K562 (cell line): Measurements from ENCODE around the gene EPB41L4B. TPM values are rescaled to one million over a fixed set of nuclear protein-coding genes. Genes with fewer than 3 reads are reported as not detected.

ENCODE experiments used
- ATAC-seq: fragments of 200-7000 bp; cut with Tn5 transposase; 3 replicates; pipeline ENCODE4 v1.9.1; 2020; ENCODE audit warnings: moderate library complexity
- BruUV-seq: library from RNA; stranded (reverse); fragments of 400-500 nt; replicated peaks from 2 replicates; lab custom pipeline; 2021; lab: Mats Ljungman, UMichigan
- CTCF ChIA-PET: fragments of 300-600 bp; formaldehyde crosslinking; extraction: SDS; loops from one replicate; lab custom pipeline; 2021; ENCODE audit warnings: low intra/inter-chr PET ratio; lab: Yijun Ruan, JAX
- POLR2A ChIA-PET: fragments of 300-600, 350-650 bp; sonication (Branson Sonifier 250); formaldehyde crosslinking; extraction: SDS; loops from one replicate; lab custom pipeline; 2021; ENCODE audit warnings: antibody characterized with exemption, inconsistent platforms; lab: Yijun Ruan, JAX
- DNase-seq, 4 experiments: peaks; one replicate each; pipeline versions ENCODE4 v3.0.0 to v3.0.0-alpha.2; 2011 to 2018; ENCODE audit warnings: low spot score in 3 of 4, mixed read lengths in 3 of 4; ENCODE audit errors: extremely low read depth in 1 of 4
- FAIRE-seq: peaks from 2 replicates; lab custom pipeline; 2011; peaks lifted over from hg19 to GRCh38; lab: Jason Lieb, UNC
- H2AFZ ChIP-seq: 2 replicates; pipeline ENCODE4 v1.6.0; 2011; ENCODE audit warnings: low read depth, low read length, control low read depth, inconsistent platforms
- H3K27ac ChIP-seq: fragments of 200-600 bp; 3 replicates; pipeline ENCODE4 v1.8.0; 2011; ENCODE audit warnings: low read depth, mild to moderate bottlenecking, control low read depth, inconsistent platforms, low read length, moderate library complexity, mixed read lengths; ENCODE audit errors: extremely low read depth
- H3K27me3 ChIP-seq, 2 experiments: fragments of 300-600 bp in 1 of 2; 2 replicates in 1 of 2; 3 replicates in 1 of 2; pipeline versions ENCODE4 v1.6.0 to v1.8.0; 2011; ENCODE audit warnings: inconsistent platforms in 2 of 2, low read length in 2 of 2, mild to moderate bottlenecking in 1 of 2, mixed read lengths in 1 of 2, moderate library complexity in 1 of 2; ENCODE audit not compliant: control insufficient read depth in 2 of 2, insufficient read depth in 2 of 2
- H3K36me3 ChIP-seq: fragments of 300-600 bp; 3 replicates; pipeline ENCODE4 v1.8.0; 2011; ENCODE audit warnings: mild to moderate bottlenecking, low read length, inconsistent platforms; ENCODE audit not compliant: control insufficient read depth, insufficient read depth
- H3K4me1 ChIP-seq, 2 experiments: fragments of 200-600 bp in 1 of 2; replicated peaks in 1 of 2; 2 replicates in 1 of 2; 3 replicates in 1 of 2; pipeline versions ENCODE4 v1.5.1 to v1.8.0; 2011; ENCODE audit warnings: inconsistent platforms in 2 of 2, low read length in 2 of 2, mild to moderate bottlenecking in 1 of 2, mixed read lengths in 1 of 2, moderate library complexity in 1 of 2; ENCODE audit not compliant: control insufficient read depth in 2 of 2, insufficient read depth in 2 of 2
- H3K4me2 ChIP-seq: 2 replicates; pipeline ENCODE4 v1.6.1; 2011; ENCODE audit warnings: low read length, control low read depth, inconsistent platforms, mixed read lengths; ENCODE audit not compliant: insufficient read depth
- H3K4me3 ChIP-seq: fragments of 200-600 bp; sonication (generic), shearing (Covaris generic); 2 replicates; pipeline ENCODE4 v1.5.1; 2016; ENCODE audit warnings: control low read depth, inconsistent platforms
- H3K79me2 ChIP-seq: fragments of 200-600 bp; 3 replicates; pipeline ENCODE4 v1.8.0; 2011; ENCODE audit warnings: low read length, inconsistent platforms; ENCODE audit not compliant: control insufficient read depth, insufficient read depth
- H3K9ac ChIP-seq, 2 experiments: 2 replicates each; pipeline versions ENCODE4 v1.6.0 to v1.6.1; 2011; ENCODE audit warnings: low read depth in 2 of 2, low read length in 2 of 2, control low read depth in 1 of 2, inconsistent platforms in 1 of 2, mild to moderate bottlenecking in 1 of 2, mixed read lengths in 1 of 2; ENCODE audit not compliant: insufficient read depth in 1 of 2
- H3K9me1 ChIP-seq: one replicate; pipeline ENCODE4 v1.6.0; 2011; ENCODE audit warnings: inconsistent platforms, mild to moderate bottlenecking, low read length, moderate library complexity; ENCODE audit not compliant: control insufficient read depth, insufficient read depth
- H3K9me3 ChIP-seq: replicated peaks from 2 replicates; pipeline ENCODE4 v1.5.1; 2011; ENCODE audit warnings: low read depth, low read length, inconsistent platforms; ENCODE audit not compliant: control insufficient read depth, insufficient read depth
- H4K20me1 ChIP-seq: replicated peaks from 2 replicates; pipeline ENCODE4 v1.6.1; 2011; ENCODE audit warnings: low read length, inconsistent platforms, mixed read lengths; ENCODE audit not compliant: control insufficient read depth, insufficient read depth
- CBX3 ChIP-seq, 2 experiments: IDR thresholded peaks; 1 replicate in 1 of 2; 2 replicates in 1 of 2; pipeline ENCODE4 v1.6.1; 2012; ENCODE audit warnings: inconsistent platforms in 2 of 2, low read length in 2 of 2, borderline replicate concordance in 1 of 2, control low read depth in 1 of 2
- CREBBP ChIP-seq: IDR thresholded peaks from one replicate; pipeline ENCODE4 v1.6.1; 2012; ENCODE audit warnings: low read depth, mild to moderate bottlenecking, control low read depth, inconsistent platforms, low read length
- HDAC2 ChIP-seq: fragments of 450-650 bp; IDR thresholded peaks from 2 replicates; pipeline ENCODE4 v1.6.1; 2016; ENCODE audit warnings: mild to moderate bottlenecking
- HLTF ChIP-seq: fragments of 450-650 bp; IDR thresholded peaks from 2 replicates; pipeline ENCODE4 v1.6.1; 2016
- HNRNPLL ChIP-seq: fragments of 200-400 bp; formaldehyde crosslinking; IDR thresholded peaks from 2 replicates; pipeline ENCODE4 v1.6.1; 2017; ENCODE audit warnings: low read length, low read depth, mild to moderate bottlenecking; ENCODE audit not compliant: poor library complexity, severe bottlenecking
- MIER1 ChIP-seq: fragments of 450-650 bp; IDR thresholded peaks from 2 replicates; pipeline ENCODE4 v1.6.1; 2016; ENCODE audit warnings: antibody characterized with exemption, mild to moderate bottlenecking, low read depth
- MXI1 ChIP-seq: IDR thresholded peaks from 2 replicates; pipeline ENCODE4 v1.6.1; 2011; ENCODE audit warnings: low read depth, mild to moderate bottlenecking, improper control_type of control experiment, low read length
- NCOA2 ChIP-seq, 2 experiments: fragments of 450-650 bp; IDR thresholded peaks; 2 replicates each; pipeline ENCODE4 v1.6.1; 2018; ENCODE audit warnings: mild to moderate bottlenecking in 2 of 2, moderate library complexity in 1 of 2; ENCODE audit not compliant: partially characterized antibody in 2 of 2
- POLR2B ChIP-seq: fragments of 450-650 bp; IDR thresholded peaks from 2 replicates; pipeline ENCODE4 v1.6.1; 2018; ENCODE audit warnings: low read depth; ENCODE audit not compliant: partially characterized antibody
- SIN3A ChIP-seq, 2 experiments: fragments of 150-350 bp in 1 of 2; IDR thresholded peaks; 2 replicates each; pipeline ENCODE4 v1.6.1; 2011 to 2016; ENCODE audit warnings: borderline replicate concordance in 2 of 2, low read depth in 2 of 2, low read length in 2 of 2, mild to moderate bottlenecking in 2 of 2, moderate library complexity in 2 of 2; ENCODE audit not compliant: control insufficient read depth in 1 of 2
- TBP ChIP-seq: optimal IDR thresholded peaks from 2 replicates; pipeline ENCODE3; 2011; ENCODE audit warnings: low read depth, low read length, improper control_type of control experiment
- ZNF140 ChIP-seq: fragments of 250-450 bp; sonication (Bioruptor Pico); IDR thresholded peaks from 2 replicates; pipeline ENCODE4 v1.8.0; 2021; ENCODE audit warnings: moderate library complexity, mild to moderate bottlenecking, inconsistent platforms
- ZNF583 ChIP-seq: fragments of 250-450 bp; sonication (Bioruptor Pico); IDR thresholded peaks from 2 replicates; pipeline ENCODE4 v1.4.0; 2020
- WGBS: fragments of 100-300 bp; shearing (Covaris generic); methylation state at CpG from one replicate; pipeline ENCODE4 v1.1.6; 2016; ENCODE audit warnings: low coverage, mixed read lengths; ENCODE audit not compliant: insufficient coverage; ENCODE audit errors: missing lambda C conversion rate; 5-methylcytosine and 5-hydroxymethylcytosine counted together
- in situ Hi-C: fragments of 300-500 bp; cut with MboI; formaldehyde crosslinking; loops from 4 replicates; pipeline ENCODE4 v1.15.0; 2018; ENCODE audit warnings: inconsistent platforms, mixed read lengths
- intact Hi-C: fragments of 100-400 bp; cut with micrococcal nuclease; formaldehyde crosslinking; loops from 2 replicates; pipeline ENCODE4 v1.14.2; 2022
- polyA plus RNA-seq, 8 experiments: library from polyadenylated mRNA; depleted of rRNA in 4 of 8; stranded (reverse) in 5 of 8; unstranded in 3 of 8; fragments of >200 nt; fragmentation: Nextera tagmentation in 2 of 8; fragmentation: Illumina TruSeq in 1 of 8; extraction: Ambion mirVana in 2 of 8; extraction: Trizol in 1 of 8; gene quantifications; 2 replicates each; pipeline versions ENCODE4 v1.2.1 to v1.2.3, GENCODE V29; 2011 to 2014; ENCODE audit warnings: inconsistent platforms in 1 of 8, missing spikeins in 1 of 8
- total RNA-seq, 7 experiments: library from RNA; depleted of rRNA in 6 of 7; stranded (reverse); fragments of >200 nt in 6 of 7; fragmentation: Illumina TruSeq in 2 of 7; extraction: Trizol in 2 of 7; gene quantifications; 2 replicates each; pipeline versions ENCODE4 v1.2.1 to v1.2.3, GENCODE V29; 2011 to 2021; ENCODE audit warnings: low replicate concordance in 1 of 7
- TF ChIP-seq, protein P1 (sequence below): fragments of 150-350 bp; conservative IDR thresholded peaks from 2 replicates; pipeline ENCODE4 v1.6.1; 2014; ENCODE audit warnings: low read length

EPB41L4B gene
- total and polyA plus RNA-seq, 9 of the 15 experiments (the other 6 are each of a cell fraction or from before 2014, with no cell fraction given), result 0.09 to 0.38 (median 0.21) TPM

DNA sequence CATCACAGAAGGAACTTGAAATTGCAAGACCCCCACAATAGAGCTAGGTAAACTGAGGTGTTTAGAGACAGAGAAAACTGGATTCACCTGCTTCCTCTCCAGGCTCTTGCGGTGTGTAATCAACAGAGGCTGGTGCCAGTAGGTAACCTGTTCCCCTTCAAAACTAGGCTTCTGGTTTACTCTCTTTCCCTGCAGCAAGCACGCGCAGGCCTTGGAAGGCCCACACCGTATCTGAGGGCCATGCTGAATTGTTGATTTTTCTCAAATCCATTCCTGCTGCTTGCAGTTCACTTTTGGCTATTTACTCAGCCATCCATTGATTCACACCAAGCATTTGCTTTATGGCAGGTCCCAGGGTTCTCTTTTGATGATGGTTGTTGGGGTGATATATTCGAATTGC is 153.1 kb downstream of the EPB41L4B start:
- Histone ChIP-seq H4K20me1 (no peaks in the 10 kb centered on the region), H3K27ac (no peak overlapping the region), H3K4me2 (no peak overlapping the region), H3K9ac (no peak overlapping the region), H3K27me3 (no peaks in the 10 kb centered on the region), H3K4me1 (peaks cover 0 to 9% of the 10 kb centered on the region in 2 experiments; a peak in 1 of 5 replicates), H3K36me3 (no peaks in the 10 kb centered on the region), H3K79me2 (no peaks in the 10 kb centered on the region), H3K9me3 (0 out of 2 replicates have a peak, but pooled peaks cover 2% of the 10 kb centered on the region), H2AFZ (no peak overlapping the region), H3K9me1 (no peaks in the 10 kb centered on the region)
- no TSS peak for BruUV-seq
- ATAC-seq (no peak), FAIRE-seq (no peak)
- WGBS, result 63% methylated on average over 4 of the region's 5 CpGs
- in situ Hi-C loops (no loop called here), intact Hi-C loops (no loop called here)
- POLR2A ChIA-PET, result interaction anchor here (0.6 kb wide), 1 partner anchor 15 kb away, joined by 3 read pairs; no protein-coding TSS in a partner anchor
- CTCF ChIA-PET, result no interaction called here
- TF ChIP-seq HLTF (no peak), ZNF583 (no peak), MXI1 (no peak), CREBBP (no peak), NCOA2 (IDR thresholded peaks at IDR 0.05; ENCODE audit: partially characterized antibody in 2 of 2) (no peak), ZNF140 (no peak), POLR2B (no peak), SIN3A (IDR thresholded peaks at IDR 0.05; ENCODE audit: borderline replicate concordance in 2 of 2, control insufficient read depth in 1 of 2, low read depth in 2 of 2, low read length in 2 of 2) (no peak), MIER1 (no peak), HNRNPLL (no peak), CBX3 (IDR thresholded peaks at IDR 0.05; ENCODE audit: borderline replicate concordance in 1 of 2, low read length in 2 of 2) (no peak), TBP (no peak), HDAC2 (no peak)
- TF ChIP-seq, protein P1, sequence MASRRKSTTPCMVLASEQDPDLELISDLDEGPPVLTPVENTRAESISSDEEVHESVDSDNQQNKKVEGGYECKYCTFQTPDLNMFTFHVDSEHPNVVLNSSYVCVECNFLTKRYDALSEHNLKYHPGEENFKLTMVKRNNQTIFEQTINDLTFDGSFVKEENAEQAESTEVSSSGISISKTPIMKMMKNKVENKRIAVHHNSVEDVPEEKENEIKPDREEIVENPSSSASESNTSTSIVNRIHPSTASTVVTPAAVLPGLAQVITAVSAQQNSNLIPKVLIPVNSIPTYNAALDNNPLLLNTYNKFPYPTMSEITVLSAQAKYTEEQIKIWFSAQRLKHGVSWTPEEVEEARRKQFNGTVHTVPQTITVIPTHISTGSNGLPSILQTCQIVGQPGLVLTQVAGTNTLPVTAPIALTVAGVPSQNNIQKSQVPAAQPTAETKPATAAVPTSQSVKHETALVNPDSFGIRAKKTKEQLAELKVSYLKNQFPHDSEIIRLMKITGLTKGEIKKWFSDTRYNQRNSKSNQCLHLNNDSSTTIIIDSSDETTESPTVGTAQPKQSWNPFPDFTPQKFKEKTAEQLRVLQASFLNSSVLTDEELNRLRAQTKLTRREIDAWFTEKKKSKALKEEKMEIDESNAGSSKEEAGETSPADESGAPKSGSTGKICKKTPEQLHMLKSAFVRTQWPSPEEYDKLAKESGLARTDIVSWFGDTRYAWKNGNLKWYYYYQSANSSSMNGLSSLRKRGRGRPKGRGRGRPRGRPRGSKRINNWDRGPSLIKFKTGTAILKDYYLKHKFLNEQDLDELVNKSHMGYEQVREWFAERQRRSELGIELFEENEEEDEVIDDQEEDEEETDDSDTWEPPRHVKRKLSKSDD, result no peak
- TF ChIP-seq, all 486 proteins: peak for 0
- no peak for DNase-seq
- H3K4me3 ChIP-seq, result no peak overlapping the region
